GM19463 (cell line): ENCODE measurements around the gene PFDN1.

ENCODE experiments used
- ATAC-seq: cut with Tn5 transposase; IDR thresholded peaks from one replicate; pipeline ENCODE4 v1.9.1; 2021; ENCODE audit warnings: mild to moderate bottlenecking, moderate library complexity; ENCODE audit not compliant: unreplicated experiment

The PFDN1 gene

DNA sequence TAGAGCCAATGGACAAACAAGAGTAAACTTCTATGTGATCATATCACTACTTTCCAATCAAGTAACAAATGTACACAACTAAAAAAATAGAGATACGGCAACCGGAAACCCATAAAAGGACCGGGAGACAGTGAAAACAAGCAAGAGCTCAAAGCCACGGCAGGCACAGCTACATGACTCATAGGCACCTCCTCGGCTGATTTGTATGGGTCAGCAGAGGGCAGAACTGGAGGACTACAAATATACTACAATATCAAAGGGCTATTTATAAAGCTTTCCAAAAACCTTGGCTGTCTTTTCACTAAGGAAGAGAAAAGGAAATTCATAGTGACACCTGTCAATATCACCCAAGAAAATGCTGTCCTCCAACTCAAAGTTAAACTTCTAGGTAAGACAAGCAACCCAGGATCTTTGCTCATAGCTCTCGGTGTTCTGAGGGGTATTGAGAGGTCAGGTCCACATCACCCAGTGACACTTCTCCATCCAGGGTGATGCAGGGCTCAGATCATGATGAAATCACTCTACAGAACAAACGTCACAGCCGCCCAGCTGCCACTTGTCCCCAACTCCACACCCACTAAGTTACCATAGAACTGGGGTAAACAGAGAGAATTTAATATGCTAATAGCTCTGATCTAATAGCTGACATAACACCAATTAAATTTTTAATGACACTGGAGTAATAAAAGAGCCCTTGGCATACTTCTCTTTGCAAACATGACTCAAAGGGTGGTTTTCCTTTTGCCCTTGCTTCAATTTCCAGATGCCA lies 41.3 kb downstream of the PFDN1 start:
- no peak for ATAC-seq

DNA sequence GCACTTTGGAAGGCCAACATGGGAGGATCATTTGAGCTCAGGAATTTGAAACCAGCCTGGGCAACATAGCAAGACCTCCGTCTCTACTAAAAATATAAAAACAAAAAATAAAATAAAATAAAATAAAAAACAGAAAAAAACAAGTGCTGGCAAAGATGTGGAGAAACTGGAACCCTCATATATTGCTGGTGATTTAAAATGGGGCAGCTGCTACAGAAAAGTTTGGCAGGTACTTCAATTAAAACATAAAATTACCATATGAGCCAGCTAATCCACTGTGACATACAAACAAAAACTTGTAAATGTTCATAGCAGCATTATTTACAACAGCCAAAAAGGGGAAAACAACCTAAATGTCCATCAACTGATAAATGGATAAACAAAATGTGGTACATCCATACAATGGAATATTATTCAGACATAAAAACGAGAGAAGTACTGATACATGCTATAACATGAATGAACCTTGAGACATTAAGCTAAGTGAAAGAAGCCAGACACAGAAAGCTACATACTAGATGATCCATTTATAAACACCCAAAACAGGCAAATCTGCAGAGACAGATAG lies 42.7 kb downstream of the PFDN1 start:
- no peak for ATAC-seq

DNA sequence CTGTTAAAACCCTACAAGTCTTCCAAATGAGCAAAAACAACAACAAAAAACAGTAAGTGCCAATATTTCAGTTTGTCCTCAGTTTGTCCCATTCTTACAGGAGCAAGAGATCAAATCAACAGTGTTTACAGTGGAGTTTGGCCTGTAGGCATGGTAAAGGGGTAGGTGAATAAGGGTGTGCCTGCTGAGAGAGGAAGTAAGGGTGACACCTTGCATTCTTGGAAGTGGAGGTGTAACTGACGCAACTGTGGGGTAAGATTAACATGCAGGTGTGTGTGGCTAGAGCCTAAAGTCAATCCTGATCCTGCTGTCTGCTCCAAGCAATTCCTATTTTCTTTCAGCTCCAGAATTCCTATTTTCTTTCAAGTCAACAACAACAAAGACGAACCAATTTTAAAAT lies 43.4 kb downstream of the PFDN1 start:
- ATAC-seq, result no peak

DNA sequence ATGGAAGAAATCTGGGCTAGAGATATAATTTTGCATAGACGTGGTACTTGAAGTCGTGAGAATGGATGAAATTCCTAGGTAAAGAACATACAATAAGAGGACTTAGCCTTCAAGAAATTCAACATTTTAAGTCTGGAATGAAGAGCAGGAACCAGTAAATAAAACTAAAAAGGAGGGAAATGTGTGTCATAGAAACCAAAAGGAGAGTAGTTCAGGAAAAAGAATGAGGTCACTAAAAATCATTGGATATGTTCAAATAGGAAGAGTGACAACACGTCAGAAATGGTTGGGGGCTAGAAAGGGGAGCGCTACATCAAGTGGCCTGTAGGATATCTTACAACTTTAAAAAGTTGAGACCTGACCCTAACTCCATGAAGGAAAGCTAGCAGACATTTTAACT lies 44.0 kb downstream of the PFDN1 start:
- no peak for ATAC-seq

DNA sequence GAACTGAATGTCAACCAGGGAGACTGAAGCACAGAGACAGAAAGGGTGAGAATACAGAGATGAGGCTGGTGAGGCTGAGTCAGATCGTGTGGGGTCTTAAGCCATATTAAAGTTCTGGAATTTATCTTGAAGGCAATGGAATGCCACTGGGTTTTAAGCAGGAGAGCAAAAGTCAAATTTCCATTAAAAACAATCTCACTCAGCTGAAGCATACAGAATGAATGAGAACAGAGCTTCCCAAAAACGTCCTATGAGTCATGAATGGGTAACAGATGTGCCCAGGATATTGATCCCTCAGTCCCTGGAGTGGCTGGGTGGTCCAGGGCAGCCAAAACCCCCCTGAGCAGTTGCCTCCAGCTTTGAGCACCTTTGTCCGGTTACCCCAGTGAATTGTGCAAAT lies 44.9 kb downstream of the PFDN1 start:
- ATAC-seq, result no peak

DNA sequence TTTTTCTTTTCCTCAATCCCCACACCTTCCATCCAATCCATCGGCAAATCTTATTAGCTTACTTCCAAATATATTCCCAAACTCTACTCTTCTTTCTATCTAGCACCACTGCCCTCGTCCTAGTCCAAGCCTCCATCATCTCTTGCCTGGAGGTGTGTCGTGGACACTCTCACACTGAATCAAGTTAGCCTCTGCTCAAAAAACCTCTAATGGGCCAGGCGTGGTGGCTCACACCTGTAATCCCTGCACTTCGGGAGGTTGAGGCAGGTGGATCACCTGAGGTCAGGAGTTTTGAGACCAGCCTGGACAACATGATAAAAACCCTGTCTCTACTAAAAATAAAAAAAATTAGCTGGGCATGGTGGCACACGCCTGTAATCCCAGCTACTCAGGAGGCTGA lies 46.2 kb downstream of the PFDN1 start:
- no peak for ATAC-seq

DNA sequence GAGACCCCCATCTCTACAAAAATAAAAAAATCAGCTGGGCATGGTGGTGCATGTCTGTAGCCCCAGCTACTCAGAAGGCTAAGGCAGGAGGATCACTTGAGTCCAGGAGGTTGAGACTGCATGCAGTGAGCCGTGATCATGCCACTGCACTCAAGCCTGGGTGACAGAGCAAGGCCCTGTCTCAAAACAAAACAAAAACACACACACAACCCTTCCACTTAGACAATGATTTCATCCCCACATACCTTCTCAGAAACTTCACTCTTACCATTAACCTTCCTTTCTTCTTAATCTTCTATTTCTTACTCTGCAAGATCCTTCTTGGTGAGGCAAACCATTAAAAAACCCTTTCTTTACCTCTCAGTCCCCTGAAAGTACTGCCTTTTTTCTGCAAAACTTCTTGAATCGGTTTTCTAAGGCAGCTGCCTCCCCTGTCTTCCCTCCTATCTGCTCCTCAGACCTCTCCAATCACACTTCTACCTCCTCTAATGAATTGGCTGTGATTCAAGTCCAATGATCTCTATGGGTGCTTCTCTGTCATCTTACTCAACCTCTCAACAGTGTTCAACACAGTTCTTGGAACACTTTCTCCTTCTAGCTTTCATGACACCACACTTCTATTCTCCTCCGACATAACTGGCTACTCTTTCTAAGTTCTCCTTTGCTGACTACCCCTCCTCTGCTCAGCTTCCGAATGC lies 47.3 kb downstream of the PFDN1 start:
- ATAC-seq, result no peak

DNA sequence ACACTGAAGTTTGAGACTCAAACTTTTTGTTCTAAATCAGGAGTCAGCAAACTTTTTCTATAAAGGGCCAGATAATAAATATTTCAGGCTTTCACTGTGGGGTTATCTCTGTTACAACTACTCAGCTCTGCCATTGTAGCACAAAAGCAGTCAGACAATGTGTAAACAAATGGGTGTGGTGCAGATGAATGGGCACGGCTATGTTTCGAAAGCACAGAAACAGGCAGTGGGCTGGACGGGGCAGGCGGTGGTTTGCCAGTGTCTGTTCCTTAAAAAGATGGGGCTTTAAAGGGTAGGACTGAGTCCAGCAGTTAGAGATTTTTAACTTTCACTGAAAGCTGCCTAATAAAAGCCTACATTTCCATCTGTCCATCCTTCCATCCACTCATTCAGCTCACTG lies 48.9 kb downstream of the PFDN1 start:
- ATAC-seq, result no peak

DNA sequence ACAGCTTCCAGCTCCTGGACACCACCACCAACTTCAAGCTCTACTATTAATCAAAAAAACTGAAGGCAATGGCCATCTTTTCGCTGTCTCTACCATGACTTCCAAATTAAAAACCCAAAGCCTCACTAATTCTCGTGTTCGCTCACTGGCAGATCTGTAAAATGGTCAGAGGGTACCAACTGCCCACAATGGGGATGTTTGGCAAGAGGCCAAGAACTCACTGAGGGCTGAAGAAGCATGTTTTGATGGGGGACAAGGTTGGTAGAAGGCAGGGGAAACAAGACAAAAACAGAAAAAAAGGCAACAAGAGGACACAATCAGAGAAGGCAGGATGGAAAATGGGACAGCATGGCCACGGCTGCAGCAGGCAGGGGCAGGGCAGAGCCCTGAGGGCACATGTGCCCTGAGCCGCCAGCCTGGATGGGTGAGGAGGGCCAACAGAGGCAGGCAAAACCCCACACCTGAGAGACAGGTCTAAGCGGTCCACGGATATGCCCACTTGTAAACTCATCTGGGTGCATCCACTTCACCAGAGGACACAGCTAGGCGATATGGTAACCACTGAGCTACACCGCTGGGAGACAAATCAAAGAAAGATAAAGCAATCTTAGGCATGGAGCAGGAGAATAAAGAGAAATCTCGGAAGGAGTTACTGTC lies 50.3 kb downstream of the PFDN1 start:
- ATAC-seq, result no peak

DNA sequence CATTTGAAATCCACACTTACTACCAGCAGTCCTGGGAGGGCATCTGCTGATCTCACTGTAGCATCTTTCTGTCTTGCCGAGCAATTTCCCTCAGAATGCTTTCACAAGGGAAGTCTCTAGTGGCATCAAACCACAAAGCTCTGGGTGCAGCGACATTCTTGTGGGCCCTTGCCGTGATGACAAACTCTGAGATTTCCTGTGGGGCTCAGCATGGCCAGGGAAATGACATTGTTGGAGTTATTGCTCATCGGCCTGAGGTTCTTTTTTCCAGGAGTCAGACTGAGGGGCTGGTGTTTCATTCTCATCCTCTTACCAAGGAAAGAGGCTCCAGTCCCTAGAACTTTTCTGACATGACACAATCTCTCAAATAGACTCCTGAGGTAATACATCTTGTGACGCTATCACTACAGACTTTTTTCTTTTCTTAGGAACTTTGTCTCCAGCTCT lies 51.4 kb downstream of the PFDN1 start:
- ATAC-seq, result peak; percentile 76

DNA sequence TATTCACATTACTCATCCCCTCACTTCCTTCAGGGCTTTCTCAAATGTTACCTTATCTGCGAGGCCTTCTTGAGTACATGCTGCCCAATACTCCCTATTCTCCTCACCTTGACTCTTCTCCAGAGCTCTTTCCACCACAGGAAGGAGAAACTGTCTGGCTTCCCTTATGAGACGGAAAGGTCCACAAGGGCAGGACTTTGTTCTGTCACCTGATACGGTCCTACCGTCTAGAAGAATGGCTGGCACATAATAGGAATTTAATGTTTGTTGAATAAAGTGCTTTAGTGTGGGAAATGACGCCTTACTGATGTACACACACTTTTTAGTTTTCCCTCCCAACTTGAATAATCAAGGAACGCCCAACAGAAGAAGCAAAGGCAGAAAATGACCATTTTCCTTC lies 52.5 kb downstream of the PFDN1 start:
- no peak for ATAC-seq

DNA sequence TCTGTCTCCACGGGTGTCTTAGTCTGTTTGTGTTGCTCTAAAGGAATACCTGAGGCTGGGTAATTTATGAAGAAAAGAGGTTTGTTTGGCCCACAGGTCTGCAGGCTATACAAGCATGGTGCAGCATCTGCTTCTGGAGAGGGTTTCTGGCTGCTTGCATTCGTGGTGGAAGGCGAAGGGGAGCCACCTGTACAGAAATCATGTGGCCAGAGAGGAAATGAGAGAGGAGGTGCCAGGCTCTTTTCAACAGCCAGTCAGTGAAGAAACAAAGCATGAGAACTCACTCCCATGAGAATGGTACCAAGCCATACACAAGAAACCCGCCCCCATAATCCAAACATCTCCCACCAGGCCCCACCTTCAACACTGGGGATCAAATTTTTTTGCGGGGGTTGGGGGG lies 53.4 kb downstream of the PFDN1 start:
- no peak for ATAC-seq

DNA sequence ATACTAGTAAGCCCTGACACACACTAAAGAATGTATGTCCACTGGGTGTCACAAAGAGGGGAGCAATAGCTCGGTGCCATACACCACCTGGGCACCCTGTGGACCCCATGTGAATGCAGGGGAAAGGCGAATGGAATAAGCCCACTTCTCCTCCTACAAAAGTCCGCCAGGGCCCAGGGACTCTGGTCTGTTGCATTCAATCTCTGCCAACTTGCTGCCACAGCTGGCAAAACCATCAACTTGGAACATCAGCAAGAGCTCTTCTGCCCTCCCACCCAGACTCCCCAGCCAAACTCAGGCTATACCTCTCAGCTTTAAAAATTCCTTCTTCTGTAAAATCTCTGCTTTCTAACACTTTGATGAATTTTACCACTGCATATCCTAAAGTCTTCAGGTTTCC lies 54.5 kb downstream of the PFDN1 start:
- no peak for ATAC-seq

DNA sequence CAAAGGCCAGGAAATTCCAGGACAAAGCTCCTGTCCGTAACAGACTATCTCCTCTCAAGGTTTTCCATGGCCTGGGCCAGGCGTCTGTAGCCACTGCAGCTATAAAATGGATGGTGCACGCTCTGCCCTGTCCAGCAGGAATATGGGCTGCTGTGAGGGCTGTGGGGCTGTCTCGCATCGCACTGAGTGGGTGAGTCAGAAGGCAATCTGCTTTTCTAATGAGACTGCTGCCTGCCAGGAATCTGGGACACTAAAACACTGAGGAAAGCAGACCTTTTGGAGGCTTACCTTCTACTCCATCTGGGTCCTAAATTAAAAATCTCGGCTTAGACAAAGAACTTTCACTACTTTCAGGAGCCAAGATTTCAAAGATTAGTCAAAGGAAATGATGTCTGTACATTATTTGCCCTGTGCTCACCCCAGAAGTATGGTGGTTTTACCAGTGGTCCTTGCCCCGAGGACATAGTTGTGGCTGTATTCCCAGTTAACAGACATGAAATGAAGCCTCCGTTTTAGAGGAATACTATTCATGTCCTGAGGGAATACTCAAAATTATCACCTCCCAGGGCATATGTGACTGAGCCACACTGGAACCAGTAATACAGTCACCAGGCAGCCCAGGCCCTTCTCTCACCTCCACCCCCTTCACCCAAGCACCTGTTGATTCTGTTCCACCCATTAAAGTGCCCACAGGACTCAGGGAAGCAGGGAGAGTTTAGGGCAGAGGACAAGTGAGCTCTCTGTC lies 56.4 kb downstream of the PFDN1 start:
- no peak for ATAC-seq

DNA sequence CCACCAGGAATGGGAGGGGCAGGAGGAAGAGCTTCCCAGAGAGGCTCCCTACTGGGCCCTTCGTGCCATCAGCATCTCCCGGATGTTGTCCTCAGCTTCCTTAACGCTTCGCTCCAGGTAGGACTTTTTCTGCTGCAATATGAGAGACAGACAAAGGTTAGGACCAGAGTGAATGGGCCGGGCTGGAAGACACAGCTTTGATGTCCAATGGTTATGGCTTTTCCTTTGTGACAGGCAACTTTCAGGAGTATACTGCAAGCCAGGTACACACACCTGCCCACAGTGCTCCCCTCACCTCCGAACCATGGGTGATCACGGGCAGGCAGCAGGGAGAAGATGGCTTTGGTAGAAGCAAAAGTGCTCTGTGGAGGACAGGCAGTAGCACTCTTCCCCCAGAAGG lies 57.0 kb downstream of the PFDN1 start:
- no peak for ATAC-seq

DNA sequence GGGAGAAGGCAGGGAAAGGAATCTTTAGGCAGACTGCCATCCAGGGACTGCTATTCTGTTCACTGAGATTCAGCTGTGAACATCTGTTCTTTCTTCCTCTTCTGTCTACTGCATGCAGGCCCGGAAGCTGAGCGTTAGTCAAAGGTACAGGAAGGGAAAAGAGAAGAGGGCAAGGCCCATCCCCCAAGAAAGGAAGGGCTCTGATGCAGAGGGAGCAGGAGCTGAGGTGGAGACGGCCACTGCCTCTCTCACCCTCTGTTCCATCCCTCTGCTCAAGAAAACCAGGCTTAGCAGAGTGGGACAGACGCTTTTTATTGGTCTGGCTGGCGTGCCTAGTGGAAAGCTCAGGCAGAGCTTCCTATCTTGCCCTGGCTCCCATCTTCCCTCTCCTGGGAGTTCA lies 57.6 kb downstream of the PFDN1 start:
- ATAC-seq, result no peak

DNA sequence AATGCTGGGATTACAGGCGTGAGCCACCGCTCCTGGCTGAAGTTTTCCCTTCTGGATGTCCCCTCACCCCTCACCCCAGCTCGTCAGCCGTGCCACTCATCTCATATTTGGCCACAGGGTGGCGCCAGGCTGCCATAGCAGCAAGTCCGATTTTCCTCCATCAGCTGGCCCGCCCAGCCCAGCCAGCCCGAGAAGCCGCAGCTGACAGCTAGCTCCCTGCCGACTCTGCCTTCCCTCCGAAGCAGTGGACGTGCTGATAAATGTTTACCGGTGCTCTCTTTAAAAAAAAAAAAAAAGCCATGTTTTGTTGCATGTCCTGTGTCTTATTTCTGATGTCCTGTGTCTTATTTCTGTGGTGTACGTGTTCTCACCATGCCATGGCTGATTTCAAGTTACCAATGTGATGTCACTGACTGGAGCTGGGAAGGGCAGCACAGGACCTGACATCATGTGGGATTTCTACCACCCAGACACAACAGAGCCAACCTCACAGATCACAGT lies 58.3 kb downstream of the PFDN1 start:
- ATAC-seq, result peak; percentile 72

DNA sequence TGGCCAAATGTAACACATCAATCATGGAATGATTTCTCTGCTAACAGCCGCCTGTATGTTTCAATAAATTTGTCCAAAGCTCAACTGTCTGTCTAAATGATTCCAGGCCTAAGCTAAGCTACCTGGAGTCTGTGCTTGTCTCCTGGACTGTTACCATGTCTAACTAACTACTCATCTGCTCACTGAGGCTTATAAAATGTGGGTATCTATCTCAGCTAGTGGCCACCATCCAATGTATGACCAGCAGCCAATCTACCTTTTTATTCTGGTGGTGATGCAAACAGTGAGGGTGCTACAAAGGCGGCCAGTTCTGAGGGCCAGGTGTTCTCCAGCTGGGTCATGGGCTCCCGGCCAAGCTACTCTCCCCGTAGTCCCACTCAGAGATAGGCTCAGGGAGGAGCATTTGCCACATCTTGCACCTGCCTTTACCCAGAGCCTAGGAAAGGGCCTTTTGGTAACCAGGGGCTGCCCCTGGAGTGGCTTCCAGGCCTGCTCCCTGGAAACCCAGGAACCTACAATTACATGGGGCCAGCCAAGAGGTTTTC lies 59.1 kb downstream of the PFDN1 start:
- no peak for ATAC-seq

DNA sequence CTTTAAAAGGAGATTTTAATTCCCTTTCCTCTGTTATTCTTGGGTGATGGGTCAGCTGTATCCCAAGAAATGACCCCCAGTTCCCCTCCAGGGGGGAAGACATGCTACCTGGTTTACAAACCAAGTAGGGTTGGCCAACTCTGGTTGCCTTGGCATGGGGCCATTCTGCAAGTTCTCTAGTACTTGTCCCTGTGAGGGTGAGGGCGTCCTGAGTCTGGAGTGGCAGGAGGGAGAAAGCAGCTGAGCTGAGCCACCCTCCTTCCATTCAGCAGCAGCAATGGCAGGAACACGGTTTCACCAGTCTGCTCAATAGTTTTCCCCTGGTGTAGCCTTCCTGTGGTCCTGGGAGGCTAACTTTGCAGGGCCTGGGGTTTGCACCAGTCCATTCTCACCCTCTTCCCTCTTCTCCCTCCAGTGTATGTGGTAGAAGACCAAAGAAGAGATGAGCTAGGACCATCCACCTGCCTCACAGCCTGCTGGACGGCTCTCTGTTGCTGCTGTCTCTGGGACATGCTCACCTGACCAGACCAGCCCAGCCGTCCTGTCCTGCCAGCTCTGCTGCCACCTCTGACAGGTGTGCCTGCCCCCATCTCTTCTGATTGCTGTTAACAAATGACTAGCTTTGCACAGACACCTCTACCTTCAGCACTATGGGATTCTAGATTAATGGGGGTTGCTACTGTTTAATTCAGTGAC lies 59.9 kb downstream of the PFDN1 start:
- no peak for ATAC-seq

DNA sequence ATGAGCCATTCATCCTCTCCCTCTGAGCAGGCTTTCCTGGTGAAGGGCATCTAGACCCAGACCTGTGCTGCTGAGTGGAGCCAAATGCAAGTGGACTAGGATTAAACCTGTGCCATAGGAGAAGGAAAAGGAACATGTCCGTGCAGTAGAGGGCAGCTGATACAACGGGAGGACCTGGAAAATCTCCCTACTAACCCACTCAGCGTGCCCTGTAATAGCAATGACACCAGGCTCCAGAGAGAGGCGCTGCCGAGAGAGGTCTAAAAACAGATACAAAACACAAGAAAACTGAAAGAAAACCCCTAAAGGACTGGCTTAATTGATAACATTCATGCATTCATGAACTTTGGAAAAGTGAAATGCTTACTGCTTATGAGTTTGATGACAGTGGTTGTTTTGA lies 60.8 kb downstream of the PFDN1 start:
- no peak for ATAC-seq
